T-helper 9 cell (primary cell): ENCODE results near the gene CDCA8.
A peak's percentile ranks its signal among the peaks of the same experiment; 100 is the strongest.
"Not testable (repeated sequence)": the region's sequence is repeated elsewhere in the genome, so short reads cannot be mapped to it uniquely, and the experiment has no call there.

Source experiments
- DNase-seq: peaks from one replicate; pipeline ENCODE4 v3.0.0-alpha.2; 2020

CDCA8 gene

DNA sequence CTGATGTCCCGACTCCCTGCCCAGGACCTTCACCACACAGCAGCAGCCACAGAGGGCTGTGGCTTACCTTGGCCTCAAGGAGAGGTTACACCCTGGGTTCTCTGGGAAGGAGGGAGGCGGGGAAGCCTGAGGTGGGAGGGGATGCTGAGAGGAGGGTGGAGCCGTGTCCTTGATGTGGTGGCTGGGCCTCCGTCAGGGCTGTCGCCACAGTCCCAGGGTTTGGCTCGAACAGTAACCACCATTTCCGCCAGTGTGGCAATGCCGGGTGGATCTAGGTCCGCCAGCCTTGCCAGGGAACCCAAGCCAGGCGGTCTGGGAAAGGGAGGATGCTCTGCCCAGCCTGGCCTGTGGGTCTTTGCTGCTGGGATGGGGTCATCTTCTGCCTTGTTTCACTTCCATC lies 18.4 kb upstream of the CDCA8 start:
- peak; percentile 65 for DNase-seq

DNA sequence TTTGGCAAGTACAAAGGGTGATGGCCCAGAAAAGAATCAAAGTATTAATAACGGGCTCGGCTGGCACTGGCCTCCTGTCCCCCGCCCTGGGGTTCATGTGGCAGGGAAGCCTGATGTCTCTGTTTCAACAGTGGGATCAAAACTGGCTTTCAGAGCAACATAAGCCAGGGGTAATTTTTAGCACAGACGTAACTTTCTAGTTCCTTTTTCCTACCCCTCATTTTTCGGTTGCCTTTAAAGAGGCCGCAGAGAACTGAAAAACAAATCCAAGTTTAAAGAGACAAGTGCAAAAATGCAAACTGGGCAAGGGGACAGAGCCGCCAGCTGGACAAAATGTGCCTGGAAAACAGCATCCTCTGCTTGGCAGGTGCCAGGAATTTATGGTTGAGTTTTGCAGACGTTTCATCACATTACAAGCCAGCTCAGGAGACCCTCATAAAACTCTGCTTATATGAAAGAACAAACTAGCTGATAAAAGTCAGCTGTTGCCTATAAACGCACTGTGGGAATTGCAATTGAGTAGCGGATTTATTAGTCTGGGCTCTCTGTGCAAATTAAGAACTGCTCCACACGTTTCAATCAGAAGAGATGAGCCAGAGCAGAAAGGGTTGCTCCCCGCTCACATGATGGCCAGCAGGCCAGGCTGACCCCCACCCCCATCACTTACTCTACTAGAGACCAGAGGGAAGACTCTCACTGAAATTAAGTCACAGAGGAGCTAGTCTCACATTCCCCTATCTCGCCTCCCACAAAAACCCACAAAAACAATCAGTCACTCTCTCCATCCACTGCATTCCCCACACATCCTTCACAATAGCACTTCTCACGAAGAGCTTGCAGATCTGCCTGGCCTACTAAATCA lies 15.8 kb upstream of the CDCA8 start:
- no peak for DNase-seq

GRCh38 chr1:37677143-37677439 lies 15.2 kb upstream of the CDCA8 start:
- no peak for DNase-seq

DNA sequence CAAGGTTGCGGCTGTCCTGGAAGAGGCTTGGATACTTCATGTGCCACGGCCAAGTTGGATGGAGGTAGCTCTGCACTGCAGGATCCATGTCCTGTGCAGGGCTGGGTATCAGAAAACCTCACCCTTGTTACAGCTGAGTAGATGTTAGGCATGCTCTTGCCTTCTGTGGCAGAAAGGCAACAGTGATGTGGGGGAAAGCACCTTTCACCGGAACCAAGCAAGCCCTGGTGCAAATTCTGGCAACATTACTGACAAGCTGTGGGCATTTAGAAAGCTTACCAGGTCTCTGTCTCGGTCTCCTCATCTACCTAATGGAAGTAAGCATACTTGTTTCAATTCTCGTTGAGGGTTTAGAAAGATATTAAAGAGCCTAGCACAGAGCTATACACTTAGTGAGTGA lies 14.5 kb upstream of the CDCA8 start:
- no peak for DNase-seq

- DNase-seq, result no peak
Observed at GRCh38 chr1:37680933-37681332, 11.4 kb upstream of the CDCA8 start.

GRCh38 chr1:37682334-37682987 lies 9.9 kb upstream of the CDCA8 start:
- peak; percentile 79 for DNase-seq

DNA sequence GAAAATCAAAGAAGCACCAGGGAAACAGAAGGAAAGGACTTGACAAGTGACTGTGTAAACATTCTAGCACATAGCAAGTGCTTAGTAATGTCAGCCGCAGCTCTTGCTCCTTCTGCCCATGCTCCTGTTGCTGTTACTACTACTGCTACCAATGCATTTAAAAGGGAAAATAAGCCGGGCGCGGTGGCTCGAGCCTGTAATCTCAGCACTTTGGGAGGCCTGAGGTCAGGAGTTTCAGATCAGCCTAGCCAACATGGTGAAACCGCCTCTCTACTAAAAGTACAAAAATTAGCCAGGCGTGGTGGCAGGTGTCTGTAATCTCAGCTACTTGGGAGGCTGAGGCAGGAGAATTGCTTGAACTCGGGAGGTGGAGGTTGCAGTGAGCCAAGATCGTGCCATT lies 8.1 kb upstream of the CDCA8 start:
- DNase-seq, result not testable (repeated sequence)

- no peak for DNase-seq
Observed at GRCh38 chr1:37685722-37686121, 6.6 kb upstream of the CDCA8 start.

DNA sequence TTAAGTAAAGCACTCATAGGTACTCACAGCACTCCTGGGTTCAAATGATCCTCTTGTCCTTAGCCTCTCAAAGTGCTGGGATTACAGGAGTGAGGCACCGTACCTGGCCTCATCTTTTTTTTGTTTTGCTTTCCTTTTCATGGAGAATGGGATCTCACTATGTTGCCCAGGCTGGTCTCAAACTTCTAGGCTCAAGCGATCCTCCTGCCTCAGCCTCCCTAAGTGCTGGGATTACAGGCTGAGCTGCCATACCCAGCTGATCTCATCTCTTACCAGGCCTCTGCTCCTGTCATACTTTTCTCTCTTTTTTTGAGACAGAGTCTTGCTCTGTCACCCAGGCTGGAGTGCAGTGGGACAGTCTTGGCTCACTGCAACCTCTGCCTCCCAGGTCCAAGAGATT lies 4.6 kb upstream of the CDCA8 start:
- DNase-seq, result not testable (repeated sequence)

- no peak for DNase-seq
Observed at GRCh38 chr1:37688926-37689325, 3.4 kb upstream of the CDCA8 start.

DNA sequence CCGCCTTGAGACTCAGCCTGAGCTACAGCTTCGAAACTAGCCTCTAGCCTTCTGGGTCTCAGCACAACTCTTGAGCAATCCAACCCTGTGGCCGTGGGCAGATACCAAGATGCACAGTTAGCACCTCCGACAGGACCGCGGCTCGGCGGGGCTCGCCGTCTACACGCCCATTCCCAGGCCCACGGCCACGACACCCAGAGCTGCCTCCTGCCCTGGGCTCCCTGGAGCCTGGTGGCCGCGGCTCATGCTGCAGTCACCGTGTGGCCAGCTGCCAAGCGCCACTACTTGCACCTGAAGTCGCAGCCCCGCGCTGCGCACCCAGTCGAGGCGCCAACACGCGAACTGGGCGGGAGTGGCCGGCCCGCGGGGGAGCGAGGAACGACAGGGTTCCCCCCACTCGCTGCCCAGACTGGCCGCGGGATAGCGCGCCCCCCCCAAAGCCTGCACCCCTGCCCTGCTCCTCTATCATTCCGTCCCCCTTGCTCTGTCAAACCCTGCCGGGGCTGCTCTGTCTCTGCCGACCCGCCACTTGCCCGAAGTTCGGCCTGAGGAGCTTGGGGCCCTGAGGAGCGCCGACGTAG lies 729 bp upstream of the CDCA8 start:
- DNase-seq, result peak; percentile 12

DNA sequence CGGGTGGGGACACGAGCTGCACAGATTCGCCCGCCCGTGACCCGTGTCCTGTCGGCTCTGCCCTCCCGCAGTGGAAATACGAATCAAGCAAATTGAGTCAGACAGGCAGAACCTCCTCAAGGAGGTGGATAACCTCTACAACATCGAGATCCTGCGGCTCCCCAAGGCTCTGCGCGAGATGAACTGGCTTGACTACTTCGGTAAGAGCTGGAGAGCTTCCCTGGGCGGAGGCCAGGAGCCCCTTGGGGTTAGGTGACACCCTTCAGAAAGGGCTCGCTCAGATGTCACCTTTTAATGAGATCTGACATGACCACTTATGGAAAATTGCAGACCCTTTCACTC lies 489 bp downstream of the CDCA8 start:
- peak; percentile 8 for DNase-seq

DNA sequence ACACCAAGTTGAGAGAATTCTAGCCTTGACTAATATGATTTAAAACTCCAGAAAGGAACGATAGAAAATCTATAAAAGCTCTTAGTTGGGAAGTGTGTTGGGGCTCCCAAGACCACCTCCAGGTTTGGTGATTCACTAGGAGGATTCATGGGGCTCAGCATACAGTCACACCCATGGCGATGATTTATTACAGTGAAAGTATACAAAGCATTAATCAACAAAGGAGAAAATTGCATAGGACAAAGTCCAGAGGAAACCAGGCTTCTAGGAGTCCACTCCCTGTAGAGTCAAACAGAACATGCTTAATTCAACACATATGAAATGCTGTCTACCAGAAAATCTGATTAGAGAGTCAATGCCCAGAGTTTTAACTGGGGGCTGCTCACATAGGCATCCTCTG lies 4.8 kb downstream of the CDCA8 start:
- DNase-seq, result no peak

DNA sequence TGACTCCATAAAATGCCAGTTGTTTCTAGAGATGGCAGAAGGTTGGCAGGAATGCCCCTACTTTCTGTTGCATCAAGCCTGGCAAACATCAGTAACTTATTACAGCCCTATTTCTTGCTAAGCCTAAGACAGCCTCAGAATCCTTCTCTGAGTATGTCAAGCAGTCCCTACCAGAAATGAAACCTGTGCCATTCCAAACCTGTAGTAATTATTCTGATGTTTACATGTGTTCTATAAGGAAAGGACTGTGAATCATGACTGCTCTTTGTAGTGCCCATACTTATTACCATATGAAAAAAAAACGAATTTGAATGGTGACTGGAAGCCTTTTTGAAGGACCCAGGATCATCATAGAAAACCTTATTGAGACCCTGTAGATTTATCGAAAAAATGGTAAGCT lies 5.4 kb downstream of the CDCA8 start:
- DNase-seq, result no peak

- DNase-seq, result no peak
Observed at GRCh38 chr1:37699147-37699546, 6.8 kb downstream of the CDCA8 start.

DNA sequence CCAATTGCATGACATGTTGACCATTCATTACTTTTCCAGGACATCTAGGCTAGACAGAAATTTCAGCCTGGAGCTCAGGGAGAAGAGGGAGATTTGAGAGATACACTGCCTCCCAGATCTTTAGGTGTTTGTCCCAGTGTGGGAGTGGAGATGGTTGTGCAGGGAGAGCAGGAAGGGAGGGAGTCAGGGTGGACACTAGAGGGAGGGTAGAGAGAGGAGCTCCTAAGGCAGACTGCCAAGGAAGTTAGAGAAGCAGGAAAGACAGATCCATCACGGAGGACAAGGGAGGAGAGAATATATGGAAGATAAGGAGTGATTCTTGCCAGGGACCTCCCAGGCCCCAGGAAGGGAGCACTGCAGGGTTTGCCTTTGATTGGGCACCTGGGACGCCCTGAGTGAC lies 8.7 kb downstream of the CDCA8 start:
- no peak for DNase-seq

- DNase-seq, result no peak
Observed at GRCh38 chr1:37703061-37703460, 10.7 kb downstream of the CDCA8 start.

- DNase-seq, result no peak
Observed at GRCh38 chr1:37704966-37705365, 12.7 kb downstream of the CDCA8 start.

DNA sequence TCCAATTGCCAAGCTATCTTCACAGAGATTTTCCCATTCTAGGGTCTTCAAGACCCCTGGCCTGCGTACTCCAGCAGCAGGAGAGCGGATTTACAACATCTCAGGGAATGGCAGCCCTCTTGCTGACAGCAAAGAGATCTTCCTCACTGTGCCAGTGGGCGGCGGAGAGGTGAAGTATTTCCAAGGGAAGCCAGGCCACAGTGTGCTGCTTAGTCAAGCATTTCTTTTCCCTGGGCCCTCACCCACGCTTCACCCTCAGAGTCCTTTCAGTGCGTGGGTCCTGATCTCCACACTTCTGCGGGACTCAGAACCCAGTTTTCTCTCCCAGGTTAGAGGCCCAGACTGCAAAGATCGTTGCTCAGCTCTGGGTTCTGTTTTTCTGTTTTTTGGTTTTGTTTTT lies 13.1 kb downstream of the CDCA8 start:
- DNase-seq, result no peak

DNA sequence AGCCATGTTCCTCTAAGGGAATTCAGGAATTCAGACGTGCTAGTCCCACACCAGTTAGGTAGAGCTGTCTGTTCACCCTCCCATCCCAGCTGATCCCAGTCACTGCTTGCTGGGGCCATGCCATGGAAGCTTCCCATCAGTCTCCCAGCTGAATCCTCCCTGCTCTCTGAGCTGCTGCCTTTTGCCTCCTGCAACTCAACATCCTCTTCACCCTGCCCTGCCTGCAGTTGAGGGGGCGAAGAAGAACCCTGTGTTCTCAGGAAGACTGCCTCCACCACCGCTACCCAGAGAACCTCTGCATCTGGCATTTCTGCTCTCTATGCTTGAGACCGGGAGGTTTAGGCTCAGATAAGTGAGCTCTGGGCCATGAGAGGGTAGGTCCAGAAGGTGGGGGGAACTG lies 16.2 kb downstream of the CDCA8 start:
- no peak for DNase-seq

DNA sequence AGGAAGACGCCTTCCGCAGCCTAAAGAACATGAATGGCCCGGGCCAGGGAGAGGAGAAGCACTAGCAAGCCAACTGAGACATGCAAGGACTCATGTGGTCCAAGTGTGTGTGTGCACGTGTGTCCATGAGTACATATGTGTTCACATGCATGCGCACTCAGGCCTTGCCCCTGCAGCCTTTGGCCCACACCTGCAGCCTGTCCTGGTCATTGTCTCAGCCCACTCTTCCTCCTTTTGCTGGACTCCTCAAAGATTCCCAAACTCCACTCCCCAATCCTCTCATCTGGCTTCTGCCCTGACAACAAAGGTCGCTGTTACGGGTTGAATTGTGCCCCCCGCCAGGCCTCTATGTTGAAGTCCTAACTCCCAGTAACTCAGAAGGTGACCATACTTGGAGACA lies 21.9 kb downstream of the CDCA8 start:
- DNase-seq, result no peak

- no peak for DNase-seq
Observed at GRCh38 chr1:37714689-37715088, 22.4 kb downstream of the CDCA8 start.

DNA sequence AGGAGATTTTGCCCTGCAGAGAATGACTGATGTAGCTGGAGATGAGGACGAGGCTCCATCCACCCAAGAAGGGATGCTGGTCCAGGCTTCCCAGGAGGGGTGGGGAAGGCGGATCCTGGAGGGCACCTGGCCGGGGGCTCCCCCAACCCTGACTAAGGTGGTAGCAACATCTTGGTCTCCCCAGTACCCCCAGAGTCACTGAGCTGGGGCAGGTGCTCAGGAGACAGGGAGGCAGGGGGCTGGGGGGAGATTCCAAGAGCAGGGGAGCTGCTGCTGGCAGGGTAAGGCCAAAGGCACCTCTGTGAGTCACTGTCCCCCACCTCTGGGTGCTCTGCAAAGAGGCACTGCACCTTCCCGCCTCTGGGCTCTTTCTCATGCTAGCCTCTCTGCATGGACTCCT lies 24.0 kb downstream of the CDCA8 start:
- no peak for DNase-seq

GRCh38 chr1:37717631-37718030 lies 25.3 kb downstream of the CDCA8 start:
- no peak for DNase-seq
